Fibroblast of peridontal ligament (primary cell): ENCODE data around the gene MRPL12.

Source experiments
- DNase-seq: peaks from one replicate; pipeline ENCODE4 v3.0.0-alpha.2; 2010; ENCODE audit errors: extremely low read depth

The MRPL12 gene

DNA sequence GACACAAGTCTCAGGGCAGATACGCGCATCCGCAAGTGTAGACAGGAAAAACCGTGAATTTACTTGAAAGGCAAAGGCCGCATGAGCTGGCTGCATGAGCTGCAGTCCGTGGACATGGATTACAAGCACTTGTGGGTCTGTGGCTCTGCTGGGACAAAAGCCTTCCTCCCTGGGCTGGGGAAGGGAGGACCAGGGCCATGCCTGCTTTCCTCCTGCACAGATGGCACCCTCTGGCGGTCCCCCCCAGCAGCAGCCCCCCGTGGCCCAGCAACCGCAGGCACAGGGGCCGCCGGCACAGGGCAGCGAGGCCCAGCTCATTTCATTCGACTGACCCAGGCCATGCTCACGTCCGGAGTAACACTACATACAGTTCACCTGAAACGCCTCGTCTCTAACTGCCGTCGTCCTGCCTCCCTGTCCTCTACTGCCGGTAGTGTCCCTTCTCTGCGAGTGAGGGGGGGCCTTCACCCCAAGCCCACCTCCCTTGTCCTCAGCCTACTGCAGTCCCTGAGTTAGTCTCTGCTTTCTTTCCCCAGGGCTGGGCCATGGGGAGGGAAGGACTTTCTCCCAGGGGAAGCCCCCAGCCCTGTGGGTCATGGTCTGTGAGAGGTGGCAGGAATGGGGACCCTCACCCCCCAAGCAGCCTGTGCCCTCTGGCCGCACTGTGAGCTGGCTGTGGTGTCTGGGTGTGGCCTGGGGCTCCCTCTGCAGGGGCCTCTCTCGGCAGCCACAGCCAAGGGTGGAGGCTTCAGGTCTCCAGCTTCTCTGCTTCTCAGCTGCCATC lies 1.7 kb upstream of the MRPL12 start:
- no peak for DNase-seq

DNA sequence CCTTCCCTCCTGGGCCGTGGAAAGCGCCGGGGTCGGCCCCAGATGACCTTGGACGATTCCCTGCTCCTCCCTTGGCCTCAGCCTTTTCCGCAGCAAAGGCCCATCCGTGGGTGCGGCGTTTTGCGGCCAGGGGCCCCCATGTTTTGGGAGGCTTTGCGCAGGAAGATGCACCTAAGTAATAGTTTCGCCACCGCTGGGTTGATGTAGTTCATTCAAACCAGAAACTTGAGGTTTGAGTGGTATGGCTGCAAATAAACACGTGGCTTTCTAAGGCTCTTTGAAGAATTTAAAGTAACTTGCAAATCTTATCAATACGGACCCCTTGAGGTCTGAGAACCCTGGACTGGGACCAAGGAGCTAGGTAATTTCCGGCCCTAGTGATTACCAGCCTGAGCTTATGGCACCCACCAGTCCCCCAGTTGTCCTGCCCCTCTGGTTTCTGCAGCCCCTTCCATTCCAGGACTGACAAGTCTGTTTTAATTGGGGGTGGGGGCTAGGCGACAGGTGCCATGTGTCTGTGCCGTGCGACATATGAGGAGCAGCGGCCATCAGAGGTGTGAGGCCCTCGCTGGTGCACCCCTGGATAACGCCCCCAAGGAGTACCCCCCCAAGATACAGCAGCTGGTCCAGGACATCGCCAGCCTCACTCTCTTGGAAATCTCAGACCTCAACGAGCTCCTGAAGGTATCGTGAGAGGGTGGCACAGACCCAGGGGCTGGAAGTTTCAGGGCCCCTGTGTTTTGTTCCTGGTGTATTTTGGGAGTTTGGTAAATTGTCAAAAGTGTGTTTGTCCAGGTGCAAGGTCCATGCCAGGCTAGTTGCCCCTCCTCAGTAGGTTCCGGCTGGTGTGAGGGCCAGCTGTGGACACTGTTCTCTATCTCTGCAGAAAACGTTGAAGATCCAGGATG lies 834 bp downstream of the MRPL12 start:
- no peak for DNase-seq

GRCh38 chr17:81705518-81706231 lies 2.5 kb downstream of the MRPL12 start:
- no peak for DNase-seq

DNA sequence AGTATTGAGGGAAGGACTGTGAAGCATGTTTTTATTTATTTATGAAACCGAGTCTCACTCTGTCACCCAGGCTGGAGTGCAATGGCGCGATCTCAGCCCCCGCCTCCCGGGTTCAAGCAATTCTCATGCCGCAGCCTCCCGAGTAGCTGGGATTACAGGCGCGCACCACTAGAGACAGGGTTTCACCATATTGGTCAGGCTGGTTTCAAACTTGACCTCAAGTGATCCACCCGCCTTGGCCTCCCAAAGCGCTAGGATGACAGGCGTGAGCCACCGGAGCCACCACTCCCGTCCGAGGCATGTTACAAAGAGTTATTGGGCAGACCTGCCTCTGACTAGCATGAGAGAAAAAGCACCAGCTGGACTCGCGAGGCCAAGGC lies 3.1 kb downstream of the MRPL12 start:
- DNase-seq, result no peak

DNA sequence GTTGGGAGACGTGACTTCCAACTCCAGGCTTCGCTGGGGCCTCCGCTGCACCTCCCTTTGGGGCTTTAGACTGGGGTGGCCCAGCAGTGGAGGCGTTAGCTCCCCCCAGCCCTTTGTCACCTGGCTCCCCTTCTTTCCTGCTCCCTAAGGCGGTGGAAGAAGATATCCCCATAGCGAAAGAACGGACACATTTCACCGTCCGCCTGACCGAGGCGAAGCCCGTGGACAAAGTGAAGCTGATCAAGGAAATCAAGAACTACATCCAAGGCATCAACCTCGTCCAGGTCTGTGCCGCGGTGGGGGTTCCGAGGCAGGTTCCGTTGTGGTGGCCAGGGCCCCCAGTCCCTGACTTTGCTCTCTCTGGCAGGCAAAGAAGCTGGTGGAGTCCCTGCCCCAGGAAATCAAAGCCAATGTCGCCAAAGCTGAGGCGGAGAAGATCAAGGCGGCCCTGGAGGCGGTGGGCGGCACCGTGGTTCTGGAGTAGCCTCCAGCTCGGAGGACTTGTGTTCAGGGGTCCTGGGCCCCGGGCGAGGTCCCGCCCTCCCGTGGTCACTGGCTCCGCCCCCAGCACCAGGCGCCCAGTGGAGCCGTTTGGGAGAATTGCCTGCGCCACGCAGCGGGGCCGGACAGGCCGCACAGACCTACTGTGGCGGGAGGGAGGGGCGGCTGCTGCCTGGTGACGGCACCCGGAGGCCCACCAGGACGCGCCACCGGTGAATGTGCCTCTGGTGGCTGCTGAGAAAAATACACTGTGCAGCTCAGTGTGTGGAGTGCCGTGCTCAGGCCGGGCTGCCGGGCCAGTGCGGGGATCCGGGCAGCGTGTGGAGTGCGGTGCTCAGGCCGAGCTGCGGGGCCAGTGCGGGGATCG lies 3.8 kb downstream of the MRPL12 start:
- DNase-seq, result no peak

DNA sequence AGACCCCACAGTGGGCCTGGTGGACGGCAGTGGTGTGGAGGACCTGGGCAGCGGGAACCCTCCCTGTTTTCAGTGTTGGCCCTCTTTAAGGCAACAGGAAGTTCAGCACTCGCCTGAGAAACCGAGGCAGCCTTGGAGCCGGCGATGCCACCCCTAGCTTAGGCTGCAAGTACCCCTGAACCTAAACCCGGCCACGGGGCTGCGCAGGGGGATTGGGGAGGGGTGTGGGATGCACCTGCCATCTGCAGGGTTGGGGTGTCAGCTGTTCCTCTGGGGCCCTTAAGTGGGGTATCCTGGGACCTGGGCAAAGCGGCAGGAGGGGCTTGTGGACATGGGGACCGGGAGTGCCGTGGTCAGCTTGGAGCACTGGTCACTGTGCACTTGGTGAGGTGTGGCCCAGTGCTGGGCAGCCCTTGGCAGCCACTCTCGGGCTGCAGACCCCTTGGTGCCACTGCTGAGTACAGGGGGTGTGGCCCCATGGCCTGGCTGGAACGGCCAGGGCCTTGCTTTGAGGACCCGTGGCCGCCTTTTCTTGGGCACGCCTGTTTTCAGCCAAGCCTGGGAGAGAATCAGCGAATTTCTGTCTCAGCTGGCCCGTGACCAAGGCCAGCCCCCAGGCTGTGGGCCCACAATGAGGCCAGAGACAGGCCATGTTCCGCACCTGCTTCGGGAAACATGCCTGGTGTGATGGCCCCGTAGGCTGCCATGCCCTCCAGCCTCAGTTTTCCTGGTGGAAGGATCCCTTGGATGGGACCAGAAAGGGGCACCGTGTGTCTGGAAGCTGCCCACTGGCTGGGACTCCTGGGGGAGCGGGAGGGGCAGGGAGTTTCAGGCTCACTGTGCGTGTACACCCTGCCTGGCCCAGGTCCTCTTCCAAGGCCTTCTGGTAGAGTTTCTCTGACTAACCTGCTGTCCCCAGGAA lies 4.8 kb downstream of the MRPL12 start:
- DNase-seq, result no peak

DNA sequence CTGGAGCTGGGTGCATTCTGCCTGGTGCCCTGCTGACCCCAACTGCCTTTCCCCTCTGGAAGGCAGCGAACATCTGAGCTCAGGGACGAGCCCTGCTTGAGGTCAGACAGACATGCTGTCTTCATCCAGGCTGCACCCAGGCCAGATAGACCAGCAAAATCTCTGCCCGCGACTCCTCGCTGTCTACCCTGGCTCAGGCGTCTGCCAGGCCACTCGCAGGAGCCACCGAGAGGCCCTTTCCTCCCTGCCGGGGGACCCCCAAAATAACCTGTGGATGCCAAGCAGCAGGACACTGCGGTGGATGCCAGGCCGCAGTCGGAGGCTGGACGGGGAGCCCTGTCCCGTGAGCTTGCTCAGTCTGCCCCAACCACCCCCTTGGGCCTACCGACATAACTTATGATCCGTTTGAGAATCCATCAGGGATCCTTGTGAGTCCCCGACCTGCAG lies 5.6 kb downstream of the MRPL12 start:
- DNase-seq, result no peak

- DNase-seq, result no peak
Measured at GRCh38 chr17:81710514-81711308, 7.5 kb downstream of the MRPL12 start.

GRCh38 chr17:81711814-81712467 lies 8.8 kb downstream of the MRPL12 start, which contains the start of gene SLC25A10:
Gene SLC25A10, plus strand, starts transcription at chr17:81712284. Its CDS starts 143 bp downstream, at chr17:81712427.
- DNase-seq, result no peak

DNA sequence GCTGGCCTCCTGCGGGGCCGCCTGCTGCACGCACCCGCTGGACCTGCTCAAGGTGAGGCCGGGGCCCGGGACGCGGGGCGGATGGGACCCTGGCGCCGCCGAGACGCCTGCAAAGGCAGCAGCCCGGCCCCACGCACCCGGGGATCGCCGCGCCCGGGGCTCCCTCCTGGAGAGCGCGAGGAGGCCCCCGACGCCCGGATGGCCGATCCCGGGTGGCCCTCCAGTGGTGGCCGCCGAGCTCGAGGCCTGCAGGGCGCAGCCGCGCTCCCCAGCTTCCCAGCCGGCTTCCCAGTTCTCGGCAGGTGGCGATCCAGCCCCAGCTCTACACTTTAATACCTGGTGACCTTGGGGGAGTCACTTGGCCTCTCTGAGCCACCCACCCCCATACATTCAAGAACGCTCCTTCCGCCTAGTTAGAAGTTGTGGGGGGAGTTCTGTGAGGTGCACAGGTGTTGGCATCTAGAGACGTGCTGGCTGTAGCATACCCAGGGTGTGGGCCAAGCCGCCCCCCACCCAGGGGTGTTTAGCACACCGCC lies 9.4 kb downstream of the MRPL12 start:
- no peak for DNase-seq

DNA sequence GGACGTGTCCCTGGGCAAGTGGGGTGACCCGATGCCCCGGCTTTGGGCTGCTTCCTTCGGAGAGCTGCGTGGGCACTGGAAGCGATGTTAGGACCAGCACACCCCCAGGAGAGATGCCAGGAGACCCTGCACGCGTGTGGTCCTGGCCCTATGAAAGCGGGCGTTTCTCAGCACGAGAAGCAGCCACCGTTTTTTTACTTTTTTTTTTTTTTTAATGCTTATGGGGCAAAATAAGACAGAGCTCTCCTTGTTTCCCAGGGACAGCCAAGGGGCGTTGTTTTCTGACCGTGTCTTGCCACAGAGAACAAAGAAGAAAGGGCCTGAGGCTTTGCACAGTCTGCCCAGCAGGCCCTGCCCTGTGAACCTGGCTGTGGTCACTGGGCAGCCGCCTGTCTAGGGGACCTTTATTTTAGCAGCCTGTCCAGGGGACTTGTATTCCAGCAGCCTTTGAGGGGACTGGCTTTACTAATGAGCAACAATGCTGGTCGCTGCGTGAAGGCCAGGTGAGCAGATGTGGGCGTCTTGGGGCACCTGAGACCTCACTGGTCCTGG lies 9.9 kb downstream of the MRPL12 start:
- no peak for DNase-seq

DNA sequence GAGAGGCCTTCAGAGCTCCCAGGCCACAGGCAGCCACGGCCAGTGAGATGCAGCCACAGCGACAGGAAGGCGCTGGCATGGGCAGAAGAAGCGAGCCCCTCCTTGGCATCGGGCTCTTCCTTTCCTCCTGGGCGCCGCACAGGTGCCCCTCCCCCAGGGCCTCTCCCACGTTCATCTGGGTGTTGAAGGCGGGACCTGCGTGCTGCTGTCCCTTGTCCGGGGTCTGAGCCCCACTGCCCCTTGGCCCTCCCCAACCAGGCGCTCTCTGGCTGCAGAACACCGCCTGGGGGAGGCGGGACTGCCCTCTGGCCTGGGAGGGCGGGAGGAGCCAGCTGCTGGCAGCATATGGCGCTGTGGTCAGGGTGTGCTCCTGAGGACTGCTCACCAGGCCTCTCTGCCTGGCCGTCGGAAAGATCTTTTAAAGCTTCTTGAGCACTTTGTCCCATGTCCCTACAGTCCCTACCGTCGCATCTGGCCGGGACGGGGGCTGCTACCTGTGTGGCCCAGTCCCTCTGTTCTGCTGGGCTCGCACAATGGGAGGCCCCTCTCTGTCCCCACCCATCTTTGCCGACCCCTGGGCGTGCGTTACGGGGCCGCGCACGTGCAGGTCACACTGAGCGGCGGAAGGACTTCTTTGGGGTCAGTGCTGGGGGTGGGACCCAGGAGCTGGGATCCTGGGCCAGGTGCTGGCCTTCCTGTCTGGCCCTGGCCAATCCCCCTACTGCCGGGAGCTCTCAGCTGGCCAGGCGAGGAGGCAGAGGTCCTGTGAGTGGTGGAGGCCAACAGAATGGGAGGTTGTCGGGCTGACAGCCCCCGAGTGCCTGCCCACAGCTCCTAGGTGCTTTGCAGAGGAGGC lies 10.6 kb downstream of the MRPL12 start:
- DNase-seq, result no peak

GRCh38 chr17:81714412-81715106 lies 11.4 kb downstream of the MRPL12 start:
- no peak for DNase-seq

DNA sequence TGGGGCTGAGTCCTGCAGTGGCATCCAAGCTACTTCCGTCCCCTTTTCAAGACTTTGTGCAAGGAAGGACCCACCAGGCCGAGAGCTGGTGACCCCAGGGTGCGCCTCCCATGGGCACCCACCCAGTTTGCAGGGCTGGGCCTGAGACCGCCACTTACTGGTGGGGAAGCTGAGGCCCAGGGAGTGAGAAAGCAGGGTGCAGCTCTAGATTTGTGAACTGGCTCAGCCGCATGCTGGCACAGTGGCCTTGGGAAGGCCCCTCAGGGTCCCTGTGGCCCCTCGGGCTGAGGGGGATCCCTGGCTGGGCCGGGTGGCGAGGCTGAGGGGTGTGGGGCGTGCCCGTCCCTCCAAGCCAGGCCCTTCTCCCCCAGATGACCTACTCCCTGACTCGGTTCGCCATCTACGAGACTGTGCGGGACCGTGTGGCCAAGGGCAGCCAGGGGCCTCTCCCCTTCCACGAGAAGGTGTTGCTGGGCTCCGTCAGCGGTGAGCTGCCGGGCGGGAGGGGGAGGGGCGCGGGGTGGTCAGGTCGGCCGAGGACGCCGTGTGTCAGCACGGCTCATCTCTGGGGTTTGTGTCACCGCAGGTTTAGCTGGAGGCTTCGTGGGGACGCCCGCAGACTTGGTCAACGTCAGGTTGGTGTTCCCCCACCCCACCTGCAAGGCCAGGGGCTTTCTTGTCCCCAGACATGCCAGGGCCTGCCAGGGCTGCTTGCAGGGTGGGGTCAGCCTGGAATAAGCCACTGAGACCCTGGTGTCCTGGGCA lies 12.1 kb downstream of the MRPL12 start:
- DNase-seq, result no peak

GRCh38 chr17:81715872-81716673 lies 12.9 kb downstream of the MRPL12 start:
- no peak for DNase-seq
